Measurements from ENCODE around the gene KIAA1671.

Gene KIAA1671

DNA sequence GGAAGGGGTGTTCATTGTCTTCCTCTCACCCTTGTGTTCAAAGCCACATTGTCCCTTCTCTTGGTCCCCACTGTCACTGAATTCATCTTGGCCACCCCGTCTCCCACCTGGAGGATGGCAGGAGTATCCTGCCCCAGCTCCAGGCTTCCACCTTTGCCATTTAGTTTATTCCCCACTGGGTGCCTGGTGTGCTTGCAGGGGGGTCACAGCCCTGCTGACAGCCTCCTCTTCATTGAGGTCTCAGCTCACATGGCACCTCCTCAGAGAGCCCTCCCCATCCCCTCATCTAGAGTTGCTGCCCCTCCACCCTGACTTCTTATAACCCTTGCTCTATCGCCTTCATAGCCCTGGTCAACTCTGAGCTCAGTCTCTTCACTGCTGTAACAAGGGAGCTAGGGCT, 36.6 kb downstream of the KIAA1671 start:
- TF ChIP-seq, protein P1, sequence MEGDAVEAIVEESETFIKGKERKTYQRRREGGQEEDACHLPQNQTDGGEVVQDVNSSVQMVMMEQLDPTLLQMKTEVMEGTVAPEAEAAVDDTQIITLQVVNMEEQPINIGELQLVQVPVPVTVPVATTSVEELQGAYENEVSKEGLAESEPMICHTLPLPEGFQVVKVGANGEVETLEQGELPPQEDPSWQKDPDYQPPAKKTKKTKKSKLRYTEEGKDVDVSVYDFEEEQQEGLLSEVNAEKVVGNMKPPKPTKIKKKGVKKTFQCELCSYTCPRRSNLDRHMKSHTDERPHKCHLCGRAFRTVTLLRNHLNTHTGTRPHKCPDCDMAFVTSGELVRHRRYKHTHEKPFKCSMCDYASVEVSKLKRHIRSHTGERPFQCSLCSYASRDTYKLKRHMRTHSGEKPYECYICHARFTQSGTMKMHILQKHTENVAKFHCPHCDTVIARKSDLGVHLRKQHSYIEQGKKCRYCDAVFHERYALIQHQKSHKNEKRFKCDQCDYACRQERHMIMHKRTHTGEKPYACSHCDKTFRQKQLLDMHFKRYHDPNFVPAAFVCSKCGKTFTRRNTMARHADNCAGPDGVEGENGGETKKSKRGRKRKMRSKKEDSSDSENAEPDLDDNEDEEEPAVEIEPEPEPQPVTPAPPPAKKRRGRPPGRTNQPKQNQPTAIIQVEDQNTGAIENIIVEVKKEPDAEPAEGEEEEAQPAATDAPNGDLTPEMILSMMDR (IDR thresholded peaks at IDR 0.05; ENCODE audit: insufficient read depth, missing control alignments): no peak
- FAIRE-seq: no peak
- no peak for DNase-seq (ENCODE audit: insufficient read length, low spot score)

DNA sequence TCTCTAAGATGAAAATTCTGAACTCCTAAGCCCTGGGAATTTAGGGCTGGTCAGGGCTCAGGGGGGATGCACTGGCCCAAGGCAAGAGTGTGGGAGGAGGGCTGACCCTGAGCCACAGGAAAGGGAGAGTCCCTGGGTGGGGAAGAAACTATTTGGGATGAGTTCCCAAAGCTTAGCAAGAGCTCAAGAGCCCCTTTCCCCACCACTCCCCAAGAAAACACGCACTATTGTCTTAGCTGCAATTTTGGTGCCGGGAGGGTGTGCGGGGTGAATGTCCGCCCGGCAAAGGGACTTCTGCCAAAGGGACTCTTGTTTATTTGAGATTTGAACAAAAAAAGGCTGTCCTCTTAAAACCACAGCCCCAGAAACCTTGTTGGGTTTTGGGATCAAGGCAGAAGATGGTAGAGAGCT, 37.0 kb downstream of the KIAA1671 start:
- TF ChIP-seq, protein P1 (IDR thresholded peaks at IDR 0.05; ENCODE audit: insufficient read depth, missing control alignments): no peak
- DNase-seq (ENCODE audit: insufficient read length, low spot score) (no peak), FAIRE-seq (no peak)

DNA sequence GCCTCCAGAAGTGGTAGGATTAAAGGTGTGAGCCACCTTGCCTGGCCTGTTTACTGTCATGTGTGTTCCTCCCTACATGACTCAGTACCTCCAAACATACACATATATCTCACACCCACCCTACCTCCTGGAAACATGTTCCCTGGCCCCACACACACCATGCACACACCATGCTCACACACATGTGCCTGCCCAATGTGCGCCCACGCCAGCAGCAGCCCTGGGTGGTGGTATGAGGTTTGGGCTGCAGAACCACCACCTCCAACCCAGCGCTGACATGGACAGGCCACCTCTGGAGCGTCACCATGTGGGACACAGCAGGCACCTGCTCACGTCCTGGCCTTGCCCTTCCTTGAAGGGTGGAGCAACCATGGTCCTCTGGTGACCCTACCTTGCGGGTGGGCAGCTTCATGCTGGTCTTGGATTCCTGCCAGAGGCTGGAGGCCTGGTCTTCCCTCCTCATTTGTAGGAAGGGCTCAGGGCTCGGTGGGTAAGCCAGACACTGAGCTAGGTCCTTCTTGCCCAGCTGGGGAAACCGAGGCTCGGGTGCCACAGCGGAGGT, 37.9 kb downstream of the KIAA1671 start:
- DNase-seq (ENCODE audit: insufficient read length, low spot score): no peak
- no peak for FAIRE-seq
- TF ChIP-seq, protein P1 (IDR thresholded peaks at IDR 0.05; ENCODE audit: insufficient read depth, missing control alignments): no peak

DNA sequence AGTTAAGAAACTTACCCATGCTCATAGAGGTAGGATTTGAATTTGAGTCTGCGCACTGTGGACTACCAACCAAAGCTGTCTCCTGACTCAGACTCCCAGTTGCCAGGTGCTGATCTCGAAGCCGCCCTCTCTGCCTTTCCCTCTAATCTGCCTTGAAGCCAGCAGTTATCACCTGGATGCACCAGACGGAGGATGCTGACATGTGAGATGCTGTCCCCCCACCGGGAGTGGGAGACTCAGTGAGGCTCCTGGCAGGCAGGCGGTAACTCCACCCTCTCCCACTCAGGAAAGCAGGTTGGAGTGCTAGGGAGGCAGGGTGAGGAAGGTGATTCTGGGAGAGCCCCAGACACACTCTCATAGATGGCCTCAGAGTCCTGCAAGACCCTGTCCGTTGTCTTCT, 40.4 kb downstream of the KIAA1671 start:
- no peak for DNase-seq (ENCODE audit: insufficient read length, low spot score)
- TF ChIP-seq, protein P1 (IDR thresholded peaks at IDR 0.05; ENCODE audit: insufficient read depth, missing control alignments): no peak
- no peak for FAIRE-seq

DNA sequence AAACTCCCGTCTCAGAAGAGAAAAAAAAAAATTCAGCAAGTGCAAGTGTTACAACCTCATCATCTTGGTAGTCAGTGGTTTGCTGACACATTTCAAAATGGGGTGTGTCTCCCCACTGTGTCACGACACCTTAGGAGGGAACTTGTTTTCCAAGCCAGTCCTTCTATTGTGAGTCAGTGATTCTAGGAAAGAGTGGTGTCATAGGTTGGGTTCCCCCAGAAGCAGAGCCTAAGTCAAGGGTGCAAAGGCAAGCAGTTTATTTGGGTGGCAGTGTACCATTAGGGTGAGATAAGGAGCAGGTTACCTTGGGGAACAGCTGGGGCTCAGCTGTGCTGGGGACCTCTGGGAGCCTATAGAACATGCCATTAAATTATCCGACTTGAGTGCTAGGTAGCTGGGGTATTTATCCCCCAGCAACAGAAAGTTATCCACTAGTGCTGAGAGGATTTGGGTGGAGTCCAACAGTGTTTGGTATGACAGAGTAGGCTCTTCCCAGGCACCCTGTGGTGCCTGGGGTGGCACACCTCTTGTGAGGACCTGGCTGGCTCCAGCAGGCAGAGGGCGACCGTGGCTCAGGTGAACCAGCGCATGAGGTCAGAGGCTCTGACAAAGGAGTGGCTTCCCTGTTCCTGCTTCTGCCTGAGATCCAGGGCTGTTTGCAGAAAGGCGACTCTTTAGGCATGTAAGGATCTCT, 41.7 kb downstream of the KIAA1671 start:
- FAIRE-seq (no peak), DNase-seq (ENCODE audit: insufficient read length, low spot score) (no peak)
- TF ChIP-seq, protein P1 (IDR thresholded peaks at IDR 0.05; ENCODE audit: insufficient read depth, missing control alignments): peak; percentile 18

DNA sequence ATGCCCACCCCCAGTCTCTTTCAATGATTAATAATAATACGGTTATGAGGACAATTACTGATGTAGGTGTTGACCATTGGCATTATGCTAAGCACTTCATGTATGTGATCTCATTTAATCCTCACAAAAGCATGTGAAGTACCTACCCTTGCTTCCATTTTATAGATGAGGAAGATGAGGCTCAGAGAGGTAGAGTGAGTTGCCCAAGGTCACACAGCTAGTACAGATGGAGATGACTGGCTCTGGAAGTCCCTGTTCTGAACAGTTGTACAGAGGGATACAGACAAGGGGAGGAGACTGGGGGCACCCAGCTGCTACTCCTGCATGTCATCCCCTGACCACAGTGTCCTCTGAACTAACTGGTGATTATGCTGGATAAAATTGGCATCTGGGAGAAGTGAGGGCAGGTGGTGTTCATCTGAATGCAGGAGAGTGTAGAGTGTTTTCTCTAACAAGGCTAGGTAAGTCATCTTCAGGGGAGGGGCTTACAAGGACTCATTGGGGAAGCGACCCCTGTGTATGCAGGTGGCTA, 43.2 kb downstream of the KIAA1671 start:
- TF ChIP-seq, protein P1 (IDR thresholded peaks at IDR 0.05; ENCODE audit: insufficient read depth, missing control alignments): no peak
- DNase-seq (ENCODE audit: insufficient read length, low spot score) (no peak), FAIRE-seq (no peak)

DNA sequence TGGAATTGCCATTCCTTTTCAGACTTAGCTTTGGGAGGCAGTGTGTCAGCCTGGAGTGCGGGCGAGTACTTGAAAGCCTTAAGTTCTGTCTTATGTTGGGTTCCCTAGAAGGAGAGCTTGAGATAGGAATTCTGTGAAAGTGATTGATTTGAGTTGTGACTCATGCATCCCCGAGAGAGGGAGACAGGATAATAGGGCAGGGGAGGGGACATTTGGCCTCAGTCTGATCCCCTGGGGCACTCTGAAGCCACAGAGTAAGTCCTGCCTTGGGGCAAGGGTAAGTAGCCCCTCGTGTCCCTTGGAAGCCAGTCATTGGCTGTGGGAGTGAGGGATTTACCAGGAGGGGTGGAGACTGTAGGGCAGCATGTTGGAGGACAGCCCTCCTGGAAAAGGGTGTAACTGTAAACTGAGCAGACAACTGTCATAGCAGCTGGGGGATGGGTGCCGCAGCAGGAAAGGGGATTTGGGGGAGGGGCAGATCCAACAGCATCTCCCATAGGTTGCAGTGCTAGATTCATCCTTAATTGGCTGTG, 44.0 kb downstream of the KIAA1671 start:
- TF ChIP-seq, protein P1 (IDR thresholded peaks at IDR 0.05; ENCODE audit: insufficient read depth, missing control alignments): no peak
- FAIRE-seq (peak; percentile 92), DNase-seq (ENCODE audit: insufficient read length, low spot score) (peak; percentile 74)
